Neural cell (in vitro differentiated cells): ENCODE data around the gene ZNF473. TPM values are rescaled to one million over a fixed set of nuclear protein-coding genes. Genes with fewer than 3 reads are reported as not detected.

Source experiments
- H2AFZ ChIP-seq: fragments of 200-600, 300-800 bp; sonication (generic), shearing (Covaris generic); 2 replicates; pipeline ENCODE4 v1.6.0; 2014; ENCODE audit warnings: low read depth, mild to moderate bottlenecking, antibody characterized with exemption, low read length, moderate library complexity
- H3F3A ChIP-seq: fragments of 200-600 bp; shearing (Covaris generic); 2 replicates; pipeline ENCODE4 v1.6.1; 2016; ENCODE audit warnings: mild to moderate bottlenecking, moderate library complexity, mixed read lengths, antibody characterized with exemption, low read length; ENCODE audit not compliant: insufficient read depth, poor library complexity, severe bottlenecking
- H3K27ac ChIP-seq: fragments of 200-600, 300-800 bp; sonication (generic), shearing (Covaris generic); 2 replicates; pipeline ENCODE4 v1.5.1; 2014; ENCODE audit warnings: mild to moderate bottlenecking, low read length, moderate library complexity
- H3K27me3 ChIP-seq: fragments of 300-800, 200-600 bp; sonication (generic), shearing (Covaris generic); 2 replicates; pipeline ENCODE4 v1.6.0; 2014; ENCODE audit warnings: mild to moderate bottlenecking, low read depth, low read length, moderate library complexity; ENCODE audit not compliant: insufficient read depth
- H3K36me3 ChIP-seq: fragments of 300-800, 200-600 bp; sonication (generic), shearing (Covaris generic); 2 replicates; pipeline ENCODE4 v1.5.1; 2014; ENCODE audit warnings: mild to moderate bottlenecking, antibody characterized with exemption, low read length, moderate library complexity; ENCODE audit not compliant: insufficient read depth
- H3K4me2 ChIP-seq: fragments of 300-800, 200-600 bp; sonication (generic), shearing (Covaris generic); 2 replicates; pipeline ENCODE4 v1.6.0; 2014; ENCODE audit warnings: mild to moderate bottlenecking, low read length
- H3K4me3 ChIP-seq: fragments of 300-800, 200-600 bp; sonication (generic), shearing (Covaris generic); 2 replicates; pipeline ENCODE4 v1.5.1; 2014; ENCODE audit warnings: mild to moderate bottlenecking, low read length, moderate library complexity
- H3K79me2 ChIP-seq: fragments of 200-600 bp; shearing (Covaris generic); replicated peaks from 2 replicates; pipeline ENCODE4 v1.6.0; 2014; ENCODE audit warnings: mild to moderate bottlenecking, low read length, moderate library complexity; ENCODE audit not compliant: insufficient read depth
- H3K9ac ChIP-seq: fragments of 300-800, 200-600 bp; sonication (generic), shearing (Covaris generic); 2 replicates; pipeline ENCODE4 v1.6.1; 2016; ENCODE audit warnings: mild to moderate bottlenecking, low read length, mixed read lengths
- H3K9me2 ChIP-seq: fragments of 200-600 bp; shearing (Covaris generic); 2 replicates; pipeline ENCODE4 v1.6.1; 2016; ENCODE audit warnings: mild to moderate bottlenecking, low read length, mixed read lengths; ENCODE audit not compliant: insufficient read depth
- H3K9me3 ChIP-seq: fragments of 200-600, 300-800 bp; sonication (generic), shearing (Covaris generic); 2 replicates; pipeline ENCODE4 v1.6.1; 2016; ENCODE audit warnings: mild to moderate bottlenecking, mixed run types, low read length, moderate library complexity, mixed read lengths
- H4K20me1 ChIP-seq: fragments of 200-600 bp; shearing (Covaris generic); 2 replicates; pipeline ENCODE4 v1.6.1; 2016; ENCODE audit warnings: mild to moderate bottlenecking, mixed run types; ENCODE audit not compliant: insufficient read depth
- EP300 ChIP-seq: fragments of 450-650 bp; conservative IDR thresholded peaks from 2 replicates; pipeline ENCODE4 v1.6.1; 2014; ENCODE audit warnings: antibody characterized with exemption, mild to moderate bottlenecking, moderate library complexity; ENCODE audit not compliant: poor library complexity, severe bottlenecking
- EZH2 ChIP-seq: fragments of 200-600, 300-800 bp; shearing (Covaris generic), sonication (generic); IDR thresholded peaks from 2 replicates; pipeline ENCODE4 v1.6.1; 2014; ENCODE audit warnings: antibody characterized with exemption, low read length, borderline replicate concordance, mild to moderate bottlenecking; ENCODE audit not compliant: insufficient read depth, poor library complexity, severe bottlenecking
- MXI1 ChIP-seq: fragments of 450-650 bp; conservative IDR thresholded peaks from 2 replicates; pipeline ENCODE4 v1.6.1; 2014; ENCODE audit warnings: antibody characterized with exemption, mild to moderate bottlenecking; ENCODE audit not compliant: poor library complexity, severe bottlenecking
- POLR2AphosphoS5 ChIP-seq: IDR thresholded peaks from 2 replicates; pipeline ENCODE4 v1.6.1; 2012
- RAD21 ChIP-seq: fragments of 450-650 bp; conservative IDR thresholded peaks from 2 replicates; pipeline ENCODE4 v1.6.1; 2014; ENCODE audit warnings: antibody characterized with exemption, mild to moderate bottlenecking, moderate library complexity
- SMC3 ChIP-seq: fragments of 450-650 bp; conservative IDR thresholded peaks from 2 replicates; pipeline ENCODE4 v1.6.1; 2014; ENCODE audit warnings: antibody characterized with exemption, mild to moderate bottlenecking, moderate library complexity; ENCODE audit not compliant: poor library complexity
- TAF1 ChIP-seq: IDR thresholded peaks from 2 replicates; pipeline ENCODE4 v1.6.1; 2012; ENCODE audit warnings: low read depth
- polyA plus RNA-seq: library from polyadenylated mRNA; depleted of rRNA; stranded (reverse); fragments of >200 nt; gene quantifications from 2 replicates; pipeline ENCODE4 v1.2.3, GENCODE V29; 2014
- TF ChIP-seq, protein P1 (sequence below): fragments of 450-650 bp; IDR thresholded peaks from 2 replicates; pipeline ENCODE4 v1.5.1; 2014; ENCODE audit warnings: antibody characterized with exemption, mild to moderate bottlenecking, moderate library complexity; ENCODE audit not compliant: poor library complexity, severe bottlenecking
- TF ChIP-seq, protein P2 (sequence below): IDR thresholded peaks from 2 replicates; pipeline ENCODE4 v1.6.1; 2012; ENCODE audit warnings: borderline replicate concordance

ZNF473 gene
- polyA plus RNA-seq, 1 donor from 2014 or later, result 8.4 TPM

DNA sequence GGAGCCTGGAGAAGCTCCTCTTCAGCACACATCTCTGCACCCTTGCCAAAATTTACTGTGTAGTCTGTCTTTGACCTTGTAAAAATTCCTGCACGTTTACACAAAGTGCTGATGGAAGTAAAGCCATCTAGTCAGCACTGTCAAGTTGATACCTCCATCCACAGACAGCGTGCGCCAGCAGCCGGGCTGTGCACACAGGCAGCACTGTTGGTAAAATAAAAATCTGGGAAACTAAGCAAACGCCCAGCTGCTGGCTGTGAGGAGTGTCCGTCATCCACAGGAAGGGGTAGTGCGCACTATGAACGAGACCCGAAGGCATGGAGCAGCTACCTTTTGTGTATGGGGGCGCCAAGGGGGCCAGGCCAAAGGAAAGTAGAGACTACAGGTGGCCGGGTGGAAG, 47.5 kb upstream of the ZNF473 start:
- Histone ChIP-seq H3K9me2 (no peaks in the 10 kb centered on the region), H3K4me2 (no peak overlapping the region), H3K27me3 (no peaks in the 10 kb centered on the region), H3K4me3 (no peak overlapping the region), H2AFZ (no peak overlapping the region), H3K27ac (no peak overlapping the region), H3K36me3 (no peaks in the 10 kb centered on the region), H4K20me1 (no peaks in the 10 kb centered on the region), H3K9ac (no peak overlapping the region), H3K9me3 (no peaks in the 10 kb centered on the region), H3F3A (no peaks in the 10 kb centered on the region), H3K79me2 (no peaks in the 10 kb centered on the region)
- TF ChIP-seq, protein P1, sequence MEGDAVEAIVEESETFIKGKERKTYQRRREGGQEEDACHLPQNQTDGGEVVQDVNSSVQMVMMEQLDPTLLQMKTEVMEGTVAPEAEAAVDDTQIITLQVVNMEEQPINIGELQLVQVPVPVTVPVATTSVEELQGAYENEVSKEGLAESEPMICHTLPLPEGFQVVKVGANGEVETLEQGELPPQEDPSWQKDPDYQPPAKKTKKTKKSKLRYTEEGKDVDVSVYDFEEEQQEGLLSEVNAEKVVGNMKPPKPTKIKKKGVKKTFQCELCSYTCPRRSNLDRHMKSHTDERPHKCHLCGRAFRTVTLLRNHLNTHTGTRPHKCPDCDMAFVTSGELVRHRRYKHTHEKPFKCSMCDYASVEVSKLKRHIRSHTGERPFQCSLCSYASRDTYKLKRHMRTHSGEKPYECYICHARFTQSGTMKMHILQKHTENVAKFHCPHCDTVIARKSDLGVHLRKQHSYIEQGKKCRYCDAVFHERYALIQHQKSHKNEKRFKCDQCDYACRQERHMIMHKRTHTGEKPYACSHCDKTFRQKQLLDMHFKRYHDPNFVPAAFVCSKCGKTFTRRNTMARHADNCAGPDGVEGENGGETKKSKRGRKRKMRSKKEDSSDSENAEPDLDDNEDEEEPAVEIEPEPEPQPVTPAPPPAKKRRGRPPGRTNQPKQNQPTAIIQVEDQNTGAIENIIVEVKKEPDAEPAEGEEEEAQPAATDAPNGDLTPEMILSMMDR, result no peak
- TF ChIP-seq, protein P2, sequence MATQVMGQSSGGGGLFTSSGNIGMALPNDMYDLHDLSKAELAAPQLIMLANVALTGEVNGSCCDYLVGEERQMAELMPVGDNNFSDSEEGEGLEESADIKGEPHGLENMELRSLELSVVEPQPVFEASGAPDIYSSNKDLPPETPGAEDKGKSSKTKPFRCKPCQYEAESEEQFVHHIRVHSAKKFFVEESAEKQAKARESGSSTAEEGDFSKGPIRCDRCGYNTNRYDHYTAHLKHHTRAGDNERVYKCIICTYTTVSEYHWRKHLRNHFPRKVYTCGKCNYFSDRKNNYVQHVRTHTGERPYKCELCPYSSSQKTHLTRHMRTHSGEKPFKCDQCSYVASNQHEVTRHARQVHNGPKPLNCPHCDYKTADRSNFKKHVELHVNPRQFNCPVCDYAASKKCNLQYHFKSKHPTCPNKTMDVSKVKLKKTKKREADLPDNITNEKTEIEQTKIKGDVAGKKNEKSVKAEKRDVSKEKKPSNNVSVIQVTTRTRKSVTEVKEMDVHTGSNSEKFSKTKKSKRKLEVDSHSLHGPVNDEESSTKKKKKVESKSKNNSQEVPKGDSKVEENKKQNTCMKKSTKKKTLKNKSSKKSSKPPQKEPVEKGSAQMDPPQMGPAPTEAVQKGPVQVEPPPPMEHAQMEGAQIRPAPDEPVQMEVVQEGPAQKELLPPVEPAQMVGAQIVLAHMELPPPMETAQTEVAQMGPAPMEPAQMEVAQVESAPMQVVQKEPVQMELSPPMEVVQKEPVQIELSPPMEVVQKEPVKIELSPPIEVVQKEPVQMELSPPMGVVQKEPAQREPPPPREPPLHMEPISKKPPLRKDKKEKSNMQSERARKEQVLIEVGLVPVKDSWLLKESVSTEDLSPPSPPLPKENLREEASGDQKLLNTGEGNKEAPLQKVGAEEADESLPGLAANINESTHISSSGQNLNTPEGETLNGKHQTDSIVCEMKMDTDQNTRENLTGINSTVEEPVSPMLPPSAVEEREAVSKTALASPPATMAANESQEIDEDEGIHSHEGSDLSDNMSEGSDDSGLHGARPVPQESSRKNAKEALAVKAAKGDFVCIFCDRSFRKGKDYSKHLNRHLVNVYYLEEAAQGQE, result no peak
- TF ChIP-seq TAF1, result no peak
- no peak for TF ChIP-seq EP300
- no peak for TF ChIP-seq POLR2AphosphoS5
- TF ChIP-seq EZH2, result no peak
- no peak for TF ChIP-seq MXI1
- TF ChIP-seq RAD21, result no peak
- TF ChIP-seq SMC3, result no peak

DNA sequence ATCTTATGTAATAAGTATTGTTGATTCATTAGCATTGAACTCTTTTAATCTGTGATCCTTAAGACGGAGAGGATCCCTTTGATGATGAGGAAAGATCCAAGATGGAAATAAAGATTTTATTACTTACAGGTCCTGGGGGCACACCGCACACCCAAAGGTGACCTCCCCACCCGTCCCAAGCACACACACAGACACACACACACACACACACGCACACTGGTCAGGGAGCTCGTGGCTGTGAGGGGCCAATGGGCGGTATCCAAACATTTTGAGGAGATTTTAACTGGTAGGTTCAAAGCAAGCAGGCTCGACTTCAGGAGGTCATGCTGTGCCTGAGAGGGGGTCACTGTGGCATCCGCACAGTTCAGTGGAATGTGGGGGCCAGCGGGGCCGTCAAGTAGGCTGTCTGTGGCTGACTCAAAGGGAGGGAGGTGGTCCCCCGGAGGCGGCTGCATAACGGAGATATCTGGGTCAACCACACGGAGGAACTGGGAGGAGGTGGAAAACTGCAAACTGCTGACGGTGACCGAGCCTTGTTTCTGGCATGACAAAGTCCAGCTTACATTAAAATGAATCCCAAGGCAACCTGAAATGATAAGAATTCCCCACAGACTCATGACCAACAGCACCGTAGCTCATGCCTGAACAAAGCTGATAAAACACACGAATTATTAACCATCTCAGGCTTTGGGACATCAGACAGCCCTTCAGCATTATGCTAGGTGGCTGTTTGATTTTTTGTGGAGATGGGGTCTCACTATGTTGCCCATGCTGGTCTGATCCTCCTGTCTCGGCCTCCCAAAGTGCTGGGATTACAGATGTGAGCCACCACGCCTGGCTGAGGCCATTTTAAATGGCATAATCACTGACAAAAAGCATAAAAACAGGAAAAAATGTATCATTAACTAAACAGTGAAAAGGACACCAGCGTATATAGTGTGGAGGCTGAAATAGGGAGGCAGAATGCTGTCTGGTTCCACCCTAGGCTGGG, 43.9 kb upstream of the ZNF473 start:
- no peak overlapping the region for H3K27ac ChIP-seq
- H3K27me3 ChIP-seq, result no peaks in the 10 kb centered on the region
- no peaks in the 10 kb centered on the region for H3K79me2 ChIP-seq
- no peaks in the 10 kb centered on the region for H3F3A ChIP-seq
- no peak overlapping the region for H3K4me3 ChIP-seq
- no peak overlapping the region for H3K9ac ChIP-seq
- TF ChIP-seq TAF1 (no peak), EP300 (no peak), RAD21 (no peak), EZH2 (no peak), SMC3 (no peak), MXI1 (no peak), POLR2AphosphoS5 (no peak)
- TF ChIP-seq, protein P2, result no peak
- TF ChIP-seq, protein P1, result no peak
- no peaks in the 10 kb centered on the region for H3K9me2 ChIP-seq
- H3K4me2 ChIP-seq, result no peak overlapping the region
- no peak overlapping the region for H2AFZ ChIP-seq
- no peaks in the 10 kb centered on the region for H3K36me3 ChIP-seq
- H4K20me1 ChIP-seq, result no peaks in the 10 kb centered on the region
- no peaks in the 10 kb centered on the region for H3K9me3 ChIP-seq
